Nephron (organoid): ENCODE data around the gene ZBTB37.

Experiments
- H3K27ac Mint-ChIP-seq, 3 experiments: 2 replicates each; pipeline ENCODE4 v1.8.0; 2020; ENCODE audit warnings: mixed read lengths in 3 of 3, mild to moderate bottlenecking in 2 of 3, moderate library complexity in 1 of 3
- H3K27me3 Mint-ChIP-seq: 2 replicates; pipeline ENCODE4 v1.8.0; 2021; ENCODE audit warnings: low read depth, mild to moderate bottlenecking, moderate library complexity, mixed read lengths
- H3K36me3 Mint-ChIP-seq: 2 replicates; pipeline ENCODE4 v1.8.0; 2020; ENCODE audit warnings: low read depth, mixed read lengths
- H3K4me1 Mint-ChIP-seq: 2 replicates; pipeline ENCODE4 v1.8.0; 2020; ENCODE audit warnings: mixed read lengths
- H3K4me3 Mint-ChIP-seq, 3 experiments: 2 replicates each; pipeline ENCODE4 v1.8.0; 2020; ENCODE audit warnings: mild to moderate bottlenecking in 3 of 3, mixed read lengths in 3 of 3, moderate library complexity in 2 of 3
- H3K9me3 Mint-ChIP-seq: 2 replicates; pipeline ENCODE4 v1.8.0; 2020; ENCODE audit warnings: mixed read lengths
- CTCF ChIP-seq, 3 experiments: fragments of 200-600 bp; sonication (generic); IDR thresholded peaks; one replicate each; pipeline ENCODE4 v1.5.0; 2021; ENCODE audit warnings: antibody characterized with exemption in 3 of 3; ENCODE audit not compliant: unreplicated experiment in 3 of 3

ZBTB37 gene

GRCh38 chr1:173946380-173946921 lies 78.3 kb downstream of the ZBTB37 start:
- H3K9me3 Mint-ChIP-seq = no peaks in the 10 kb centered on the region
- no peaks in the 10 kb centered on the region for H3K4me1 Mint-ChIP-seq
- H3K27ac Mint-ChIP-seq = no peak overlapping the region
- peaks cover 65% of the 10 kb centered on the region for H3K36me3 Mint-ChIP-seq
- H3K27me3 Mint-ChIP-seq = no peaks in the 10 kb centered on the region
- H3K4me3 Mint-ChIP-seq = no peak overlapping the region
- no peak for TF ChIP-seq CTCF (IDR thresholded peaks at IDR 0.05; ENCODE audit: unreplicated experiment in 3 of 3)

GRCh38 chr1:173948594-173948993 lies 80.4 kb downstream of the ZBTB37 start:
- no peak for TF ChIP-seq CTCF (IDR thresholded peaks at IDR 0.05; ENCODE audit: unreplicated experiment in 3 of 3)
- no peaks in the 10 kb centered on the region for H3K4me1 Mint-ChIP-seq
- H3K9me3 Mint-ChIP-seq = no peaks in the 10 kb centered on the region
- no peak overlapping the region for H3K27ac Mint-ChIP-seq
- peaks cover 69% of the 10 kb centered on the region for H3K36me3 Mint-ChIP-seq
- no peak overlapping the region for H3K4me3 Mint-ChIP-seq
- no peaks in the 10 kb centered on the region for H3K27me3 Mint-ChIP-seq
